ENCODE measurements around the gene DPEP2. TPM values are rescaled to one million over a fixed set of nuclear protein-coding genes. Genes with fewer than 3 reads are reported as not detected.
"Not testable (repeated sequence)": the region's sequence is repeated elsewhere in the genome, so short reads cannot be mapped to it uniquely, and the experiment has no call there.

Gene DPEP2
- total and polyA plus RNA-seq, 4 experiments from 2014 or later = 46.9 to 119 (median 82.4) TPM

- H3K27me3 Mint-ChIP-seq; DNase-seq; H3K9me3 Mint-ChIP-seq; H3K36me3 Mint-ChIP-seq; intact Hi-C loops (cut with micrococcal nuclease); H3K9me3 ChIP-seq (ENCODE audit: control insufficient read depth in 1 of 2, low read length in 2 of 2); H3K4me3 ChIP-seq (ENCODE audit: low read length in 2 of 2); H3K27me3 ChIP-seq (ENCODE audit: insufficient read depth, low read length); H3K36me3 ChIP-seq (ENCODE audit: insufficient read depth, low read length); H3K27ac ChIP-seq (ENCODE audit: low read depth, low read length): not testable (repeated sequence)
- POLR2A ChIA-PET (ENCODE audit: partially characterized antibody) = interaction anchor here (0.9 to 6.2 kb wide), 23 partner anchors 9 to 517 kb away, joined by 3 to 95 read pairs (median 5); partner anchors contain the start of genes ATP6V0D1, DDX28, DPEP2NB and DUS2
- CTCF ChIA-PET (ENCODE audit: partially characterized antibody) = interaction anchor here (0.6 to 6.5 kb wide), 9 partner anchors 8 to 181 kb away, joined by 3 to 45 read pairs (median 4); partner anchors contain the start of genes DDX28 and DUS2
- Mint-ChIP-seq H3K4me1 (peaks cover 39 to 81% (median 60%) of the 10 kb centered on the region in 4 donors), H3K27ac (peak overlapping the region; percentile 84 to 99 (median 95)), H3K4me3 (peak overlapping the region; percentile 84 to 96 (median 88))
- peaks cover 82% of the 10 kb centered on the region for H3K4me1 ChIP-seq (ENCODE audit: insufficient read depth, low read length)
Measured at GRCh38 chr16:67998231-67998778, 979 bp downstream of the DPEP2 start.

DNA sequence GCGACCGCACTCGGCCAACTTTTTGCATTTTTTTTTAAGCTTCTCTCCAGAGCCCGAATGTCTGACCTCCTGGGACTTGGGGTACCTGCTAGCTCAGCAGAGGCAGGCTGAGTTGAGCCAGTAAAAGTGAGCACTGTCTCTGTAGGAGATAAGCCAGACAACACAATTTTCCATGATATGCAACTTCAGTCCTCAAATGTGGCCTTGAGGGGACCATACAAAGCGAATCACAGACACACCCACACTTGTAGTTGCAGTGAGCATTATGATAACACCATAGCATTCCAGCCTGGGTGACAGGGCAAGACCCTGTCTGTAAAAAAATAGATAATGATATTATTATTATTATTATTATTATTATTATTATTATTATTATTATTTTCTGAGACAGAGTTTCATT lies 2.6 kb downstream of the DPEP2 start:
- peaks cover 0 to 4% of the 10 kb centered on the region in 2 donors for H3K36me3 Mint-ChIP-seq
- intact Hi-C loops (cut with micrococcal nuclease) = no loop called here
- H3K27me3 Mint-ChIP-seq = no peaks in the 10 kb centered on the region
- no peaks in the 10 kb centered on the region for H3K9me3 Mint-ChIP-seq
- CTCF ChIA-PET (ENCODE audit: partially characterized antibody) = interaction anchor here (0.6 to 4.2 kb wide), 5 partner anchors 8 to 44 kb away, joined by 3 to 39 read pairs (median 3); no protein-coding TSS in a partner anchor
- peak overlapping the region in 4 of 7 donors; percentile 59 to 88 (median 70) for H3K27ac Mint-ChIP-seq
- H3K27me3 ChIP-seq (ENCODE audit: insufficient read depth, low read length) = no peaks in the 10 kb centered on the region
- H3K27ac ChIP-seq (ENCODE audit: low read depth, low read length) = no peak overlapping the region
- H3K9me3 ChIP-seq (ENCODE audit: control insufficient read depth in 1 of 2, low read length in 2 of 2) = no peaks in the 10 kb centered on the region
- peak overlapping the region in 2 of 8 donors; percentile 35 to 43 for H3K4me3 Mint-ChIP-seq
- H3K4me3 ChIP-seq (ENCODE audit: low read length in 2 of 2) = no peak overlapping the region
- POLR2A ChIA-PET (ENCODE audit: partially characterized antibody) = interaction anchor here (3.7 to 6.2 kb wide), 2 partner anchors 10 to 27 kb away, joined by 26 to 95 read pairs; partner anchors contain the start of genes DDX28 and DUS2
- DNase-seq = no peak
- H3K36me3 ChIP-seq (ENCODE audit: insufficient read depth, low read length) = no peaks in the 10 kb centered on the region
- H3K4me1 Mint-ChIP-seq = peaks cover 36 to 81% (median 60%) of the 10 kb centered on the region in 4 donors
- peaks cover 77% of the 10 kb centered on the region for H3K4me1 ChIP-seq (ENCODE audit: insufficient read depth, low read length)

DNA sequence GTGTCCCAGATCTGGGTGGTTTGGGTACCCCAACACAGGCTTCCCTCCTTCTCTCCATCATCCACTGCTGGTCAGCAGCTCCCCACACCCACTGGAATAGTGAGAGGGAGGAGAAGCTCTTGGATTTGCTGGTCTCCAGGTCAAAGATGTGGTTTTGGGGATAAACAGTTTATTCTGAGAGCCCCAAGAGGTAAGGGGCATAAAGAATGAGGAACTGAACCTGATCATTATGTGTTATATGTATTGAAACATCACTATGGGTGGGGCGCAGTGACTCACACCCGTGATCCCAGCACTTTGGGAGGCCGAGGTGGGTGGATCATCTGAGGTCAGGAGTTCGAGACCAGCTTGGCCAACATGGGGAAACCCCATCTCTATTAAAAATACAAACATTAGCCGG lies 3.9 kb downstream of the DPEP2 start:
- H3K4me3 Mint-ChIP-seq = peak overlapping the region; percentile 18 to 78 (median 58)
- Histone ChIP-seq H3K9me3 (ENCODE audit: control insufficient read depth in 1 of 2, low read length in 2 of 2) (no peaks in the 10 kb centered on the region), H3K4me3 (ENCODE audit: low read length in 2 of 2) (no peak overlapping the region), H3K36me3 (ENCODE audit: insufficient read depth, low read length) (no peaks in the 10 kb centered on the region), H3K27ac (ENCODE audit: low read depth, low read length) (no peak overlapping the region), H3K27me3 (ENCODE audit: insufficient read depth, low read length) (no peaks in the 10 kb centered on the region), H3K4me1 (ENCODE audit: insufficient read depth, low read length) (peaks cover 65% of the 10 kb centered on the region)
- peaks cover 32 to 71% (median 53%) of the 10 kb centered on the region in 4 donors for H3K4me1 Mint-ChIP-seq
- peak overlapping the region in 6 of 7 donors; percentile 66 to 92 (median 89) for H3K27ac Mint-ChIP-seq
- ChIA-PET POLR2A (ENCODE audit: partially characterized antibody) (interaction anchor here (2.6 to 6.2 kb wide), 2 partner anchors 10 to 28 kb away, joined by 35 to 95 read pairs; partner anchors contain the start of genes DDX28 and DUS2), CTCF (ENCODE audit: partially characterized antibody) (interaction anchor here (1.1 to 2.9 kb wide), 4 partner anchors 10 to 89 kb away, joined by 3 to 45 read pairs (median 28); partner anchors contain the start of gene NFATC3)
- no peaks in the 10 kb centered on the region for H3K9me3 Mint-ChIP-seq
- intact Hi-C loops (cut with micrococcal nuclease) = no loop called here
- peaks cover 0 to 8% of the 10 kb centered on the region in 2 donors for H3K36me3 Mint-ChIP-seq
- peak in 1 of 5 donors; percentile 51 for DNase-seq
- H3K27me3 Mint-ChIP-seq = no peaks in the 10 kb centered on the region

DNA sequence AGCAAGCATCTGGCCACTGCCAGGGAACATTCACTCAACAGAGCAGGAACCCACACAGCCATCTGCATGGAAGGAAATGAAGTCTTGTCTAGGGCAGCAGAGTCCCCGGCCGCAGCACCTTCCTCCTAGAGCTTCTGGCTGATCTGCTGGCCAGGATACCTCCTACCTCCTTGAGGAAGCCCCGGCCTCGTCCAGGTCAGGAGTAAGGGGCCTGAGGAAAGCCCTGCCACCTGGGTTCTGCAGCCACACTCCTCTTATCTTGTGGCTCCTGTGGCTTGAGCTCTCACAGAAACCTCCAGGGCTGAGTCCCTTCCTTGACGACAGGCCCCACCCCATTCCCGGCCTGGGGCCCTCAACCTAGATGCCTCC lies 5.3 kb downstream of the DPEP2 start:
- ChIA-PET CTCF (ENCODE audit: partially characterized antibody) (interaction anchor here (0.6 to 2.9 kb wide), 18 partner anchors 10 to 473 kb away, joined by 3 to 45 read pairs (median 5); partner anchors contain the start of genes DDX28, DUS2 and NFATC3), POLR2A (ENCODE audit: partially characterized antibody) (interaction anchor here (0.7 to 3.3 kb wide), 8 partner anchors 8 to 91 kb away, joined by 3 to 35 read pairs (median 4); partner anchors contain the start of genes DDX28, DUS2 and NFATC3)
- peak overlapping the region in 1 of 2 donors; percentile 70 for H3K4me3 ChIP-seq (ENCODE audit: low read length in 2 of 2)
- H3K36me3 ChIP-seq (ENCODE audit: insufficient read depth, low read length); H3K9me3 Mint-ChIP-seq; DNase-seq; H3K27me3 Mint-ChIP-seq; H3K27me3 ChIP-seq (ENCODE audit: insufficient read depth, low read length); intact Hi-C loops (cut with micrococcal nuclease); H3K9me3 ChIP-seq (ENCODE audit: control insufficient read depth in 1 of 2, low read length in 2 of 2): not testable (repeated sequence)
- peaks cover 0 to 11% of the 10 kb centered on the region in 2 donors for H3K36me3 Mint-ChIP-seq
- H3K4me1 ChIP-seq (ENCODE audit: insufficient read depth, low read length) = peaks cover 51% of the 10 kb centered on the region
- peak overlapping the region; percentile 95 to 98 (median 96) for H3K27ac Mint-ChIP-seq
- H3K4me3 Mint-ChIP-seq = peak overlapping the region; percentile 85 to 92 (median 88)
- peak overlapping the region; percentile 73 for H3K27ac ChIP-seq (ENCODE audit: low read depth, low read length)
- H3K4me1 Mint-ChIP-seq = peaks cover 20 to 58% (median 41%) of the 10 kb centered on the region in 4 donors

GRCh38 chr16:67993207-67994039 lies 5.9 kb downstream of the DPEP2 start:
- Histone ChIP-seq H3K36me3 (ENCODE audit: insufficient read depth, low read length) (no peaks in the 10 kb centered on the region), H3K27me3 (ENCODE audit: insufficient read depth, low read length) (no peaks in the 10 kb centered on the region), H3K4me3 (ENCODE audit: low read length in 2 of 2) (peak overlapping the region; percentile 17 to 70), H3K9me3 (ENCODE audit: control insufficient read depth in 1 of 2, low read length in 2 of 2) (no peaks in the 10 kb centered on the region), H3K4me1 (ENCODE audit: insufficient read depth, low read length) (peaks cover 45% of the 10 kb centered on the region), H3K27ac (ENCODE audit: low read depth, low read length) (peak overlapping the region; percentile 73)
- peak; percentile 81 to 83 (median 81) for DNase-seq
- H3K27me3 Mint-ChIP-seq = no peaks in the 10 kb centered on the region
- ChIA-PET CTCF (ENCODE audit: partially characterized antibody) (interaction anchor here (0.6 to 2.9 kb wide), 19 partner anchors 9 to 472 kb away, joined by 3 to 45 read pairs (median 5); partner anchors contain the start of genes DDX28, DUS2 and NFATC3), POLR2A (ENCODE audit: partially characterized antibody) (interaction anchor here (0.7 to 3.3 kb wide), 9 partner anchors 9 to 92 kb away, joined by 3 to 35 read pairs (median 4); partner anchors contain the start of genes DDX28, DUS2 and NFATC3)
- peaks cover 16 to 53% (median 35%) of the 10 kb centered on the region in 4 donors for H3K4me1 Mint-ChIP-seq
- no peaks in the 10 kb centered on the region for H3K9me3 Mint-ChIP-seq
- H3K4me3 Mint-ChIP-seq = peak overlapping the region; percentile 85 to 92 (median 88)
- H3K27ac Mint-ChIP-seq = peak overlapping the region; percentile 95 to 98 (median 96)
- intact Hi-C loops (cut with micrococcal nuclease) = loop anchor here (1.0 to 2.0 kb wide), 7 partner anchors 13 to 236 kb away; partner anchors contain the start of genes DDX28, DUS2 and PSMB10
- peaks cover 0 to 11% of the 10 kb centered on the region in 2 donors for H3K36me3 Mint-ChIP-seq

GRCh38 chr16:67992661-67993206 lies 6.5 kb downstream of the DPEP2 start:
- Histone ChIP-seq H3K27me3 (ENCODE audit: insufficient read depth, low read length) (no peaks in the 10 kb centered on the region), H3K9me3 (ENCODE audit: control insufficient read depth in 1 of 2, low read length in 2 of 2) (no peaks in the 10 kb centered on the region), H3K4me3 (ENCODE audit: low read length in 2 of 2) (peak overlapping the region in 1 of 2 donors; percentile 70), H3K36me3 (ENCODE audit: insufficient read depth, low read length) (no peaks in the 10 kb centered on the region), H3K27ac (ENCODE audit: low read depth, low read length) (peak overlapping the region; percentile 73), H3K4me1 (ENCODE audit: insufficient read depth, low read length) (peaks cover 40% of the 10 kb centered on the region)
- intact Hi-C loops (cut with micrococcal nuclease) = loop anchor here (1.0 to 2.0 kb wide), 7 partner anchors 14 to 237 kb away; partner anchors contain the start of genes DDX28, DUS2 and PSMB10
- peak overlapping the region in 5 of 8 donors; percentile 6 to 89 (median 55) for H3K4me3 Mint-ChIP-seq
- no peaks in the 10 kb centered on the region for H3K9me3 Mint-ChIP-seq
- H3K36me3 Mint-ChIP-seq = peaks cover 0 to 11% of the 10 kb centered on the region in 2 donors
- DNase-seq = no peak
- H3K4me1 Mint-ChIP-seq = peaks cover 16 to 51% (median 33%) of the 10 kb centered on the region in 4 donors
- ChIA-PET POLR2A (ENCODE audit: partially characterized antibody) (interaction anchor here (0.8 to 3.3 kb wide), 9 partner anchors 11 to 93 kb away, joined by 3 to 20 read pairs (median 4); partner anchors contain the start of genes DDX28, DUS2, NFATC3 and PSMB10), CTCF (ENCODE audit: partially characterized antibody) (interaction anchor here (0.7 to 4.8 kb wide), 9 partner anchors 10 to 47 kb away, joined by 3 to 54 read pairs (median 6); partner anchors contain the start of gene DUS2)
- peak overlapping the region in 6 of 7 donors; percentile 43 to 96 (median 86) for H3K27ac Mint-ChIP-seq
- no peaks in the 10 kb centered on the region for H3K27me3 Mint-ChIP-seq

Measured in CD4-positive, alpha-beta memory T cell (primary cell).